ENCODE measurements around the gene GPR83. TPM values are rescaled to one million over a fixed set of nuclear protein-coding genes. Genes with fewer than 3 reads are reported as not detected.
"Not testable (repeated sequence)": the region's sequence is repeated elsewhere in the genome, so short reads cannot be mapped to it uniquely, and the experiment has no call there.

The GPR83 gene
- polyA plus RNA-seq, 4 donors, result 0.13 TPM; not detected in 2

DNA sequence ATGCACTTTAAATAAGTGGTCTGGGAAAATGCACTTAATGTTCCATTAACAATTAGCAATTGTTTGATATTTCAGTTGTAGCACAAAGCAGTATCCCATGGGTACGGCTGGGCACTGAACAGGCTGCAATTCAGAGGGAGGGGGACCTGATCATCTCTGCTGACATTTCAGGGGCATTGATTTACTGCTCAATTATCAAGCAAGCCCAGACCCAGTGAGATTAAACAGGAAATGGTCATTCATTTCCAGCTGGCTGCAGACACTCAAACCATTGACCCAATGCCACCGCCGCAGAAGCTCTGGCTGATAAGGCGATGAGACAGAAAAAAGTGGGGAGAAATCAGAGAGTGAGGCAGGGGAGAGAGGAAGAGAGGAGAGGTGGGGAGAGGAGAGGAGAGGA is 1.2 kb downstream of the GPR83 start:
- peaks cover 0 to 5% (median 0%) of the 10 kb centered on the region in 3 donors for H3K4me1 ChIP-seq (ENCODE audit: control insufficient read depth in 3 of 3, insufficient read depth in 2 of 3, low read depth in 1 of 3, low read length in 2 of 3)
- H3K27me3 ChIP-seq (ENCODE audit: control insufficient read depth in 3 of 3, insufficient read depth in 3 of 3, low read length in 3 of 3), result peaks cover 0 to 44% (median 25%) of the 10 kb centered on the region in 3 donors
- FAIRE-seq, result no peak
- 27 to 63% (median 44%) methylated on average over 4 of the region's 4 CpGs for WGBS, 3 donors
- no peak overlapping the region for H3K27ac ChIP-seq (ENCODE audit: low read depth in 1 of 3, low read length in 2 of 3)
- no peaks in the 10 kb centered on the region for H3K9me3 ChIP-seq (ENCODE audit: control insufficient read depth in 2 of 2, insufficient read depth in 1 of 2, low read depth in 1 of 2, low read length in 1 of 2)
- H3K36me3 ChIP-seq (ENCODE audit: control insufficient read depth in 3 of 3, insufficient read depth in 2 of 3, low read depth in 1 of 3, low read length in 3 of 3), result no peaks in the 10 kb centered on the region
- DNase-seq, result no peak
- no peak overlapping the region for H3K4me3 ChIP-seq (ENCODE audit: low read depth in 1 of 3, low read length in 3 of 3)

DNA sequence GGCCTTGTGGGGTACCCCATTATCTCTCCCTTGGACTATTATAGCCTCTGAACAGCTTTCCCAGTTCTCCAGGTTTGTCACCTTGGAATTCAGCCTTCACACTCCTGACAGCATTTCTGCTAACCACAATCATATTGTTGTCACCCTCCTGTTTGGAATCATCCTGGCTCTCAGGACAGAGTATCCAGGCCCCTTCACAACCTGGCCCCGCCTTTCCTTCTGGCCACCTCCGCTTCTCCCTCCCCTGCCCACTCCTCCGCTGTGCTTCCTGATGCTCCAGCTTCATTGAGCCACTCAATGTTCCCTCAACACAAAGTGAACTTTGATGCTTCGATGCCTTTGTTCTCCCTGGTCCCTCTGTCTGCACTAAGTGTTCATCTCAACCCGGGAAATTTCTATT is 3.1 kb downstream of the GPR83 start:
- Histone ChIP-seq H3K4me3 (ENCODE audit: low read depth in 1 of 3, low read length in 3 of 3) (no peak overlapping the region), H3K9me3 (ENCODE audit: control insufficient read depth in 2 of 2, insufficient read depth in 1 of 2, low read depth in 1 of 2, low read length in 1 of 2) (no peaks in the 10 kb centered on the region), H3K4me1 (ENCODE audit: control insufficient read depth in 3 of 3, insufficient read depth in 2 of 3, low read depth in 1 of 3, low read length in 2 of 3) (peaks cover 0 to 5% (median 0%) of the 10 kb centered on the region in 3 donors), H3K27ac (ENCODE audit: low read depth in 1 of 3, low read length in 2 of 3) (no peak overlapping the region), H3K36me3 (ENCODE audit: control insufficient read depth in 3 of 3, insufficient read depth in 2 of 3, low read depth in 1 of 3, low read length in 3 of 3) (no peaks in the 10 kb centered on the region), H3K27me3 (ENCODE audit: control insufficient read depth in 3 of 3, insufficient read depth in 3 of 3, low read length in 3 of 3) (peaks cover 0 to 44% (median 25%) of the 10 kb centered on the region in 3 donors)
- FAIRE-seq (no peak), DNase-seq (no peak)
- 72 to 80% (median 74%) methylated on average over 5 of the region's 5 CpGs for WGBS, 3 donors

DNA sequence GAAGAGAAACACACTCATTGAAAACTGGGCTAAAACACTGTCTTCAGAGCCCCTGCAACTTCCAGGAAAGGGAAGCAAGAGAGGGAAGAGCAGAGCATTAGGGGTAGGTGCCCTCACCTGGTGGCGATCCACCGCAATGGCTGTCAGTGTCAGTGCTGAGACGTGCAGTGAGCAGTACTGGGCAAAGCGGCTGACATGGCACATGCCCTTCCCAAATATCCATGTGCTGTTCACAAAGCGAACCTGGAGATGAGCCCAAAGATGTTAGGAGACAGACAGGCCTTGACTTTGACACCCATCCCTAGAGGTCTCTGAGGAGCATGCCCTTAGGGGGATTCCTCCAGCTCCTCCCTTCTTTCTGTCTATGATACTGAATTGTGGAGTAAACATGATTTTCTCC is 4.9 kb downstream of the GPR83 start:
- Histone ChIP-seq H3K4me3 (ENCODE audit: low read depth in 1 of 3, low read length in 3 of 3) (no peak overlapping the region), H3K9me3 (ENCODE audit: control insufficient read depth in 2 of 2, insufficient read depth in 1 of 2, low read depth in 1 of 2, low read length in 1 of 2) (no peaks in the 10 kb centered on the region), H3K27ac (ENCODE audit: low read depth in 1 of 3, low read length in 2 of 3) (no peak overlapping the region), H3K36me3 (ENCODE audit: control insufficient read depth in 3 of 3, insufficient read depth in 2 of 3, low read depth in 1 of 3, low read length in 3 of 3) (no peaks in the 10 kb centered on the region), H3K27me3 (ENCODE audit: control insufficient read depth in 3 of 3, insufficient read depth in 3 of 3, low read length in 3 of 3) (peaks cover 0 to 30% (median 19%) of the 10 kb centered on the region in 3 donors), H3K4me1 (ENCODE audit: control insufficient read depth in 3 of 3, insufficient read depth in 2 of 3, low read depth in 1 of 3, low read length in 2 of 3) (peaks cover 0 to 5% (median 0%) of the 10 kb centered on the region in 3 donors)
- DNase-seq (no peak), FAIRE-seq (no peak)
- WGBS, 3 donors, result 92 to 95% (median 92%) methylated on average over 5 of the region's 5 CpGs

DNA sequence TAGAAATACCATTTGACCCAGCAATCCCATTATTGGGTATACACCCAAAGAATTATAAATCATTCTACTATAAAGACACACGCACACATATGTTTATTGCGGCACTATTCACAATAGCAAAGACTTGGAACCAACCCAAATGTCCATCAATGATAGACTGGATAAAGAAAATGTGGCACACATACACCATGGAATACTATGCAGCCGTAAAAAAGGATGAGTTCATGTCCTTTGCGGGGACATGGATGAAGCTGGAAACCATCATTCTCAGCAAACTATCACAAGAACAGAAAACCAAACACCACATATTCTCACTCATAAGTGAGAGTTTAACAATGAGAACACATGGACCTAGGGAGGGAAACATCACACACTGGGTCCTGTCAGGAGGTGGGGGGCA is 9.3 kb downstream of the GPR83 start:
- FAIRE-seq, result not testable (repeated sequence)
- WGBS, 3 donors, result 83 to 98% (median 95%) methylated on average over 3 to 4 of the region's 4 CpGs

DNA sequence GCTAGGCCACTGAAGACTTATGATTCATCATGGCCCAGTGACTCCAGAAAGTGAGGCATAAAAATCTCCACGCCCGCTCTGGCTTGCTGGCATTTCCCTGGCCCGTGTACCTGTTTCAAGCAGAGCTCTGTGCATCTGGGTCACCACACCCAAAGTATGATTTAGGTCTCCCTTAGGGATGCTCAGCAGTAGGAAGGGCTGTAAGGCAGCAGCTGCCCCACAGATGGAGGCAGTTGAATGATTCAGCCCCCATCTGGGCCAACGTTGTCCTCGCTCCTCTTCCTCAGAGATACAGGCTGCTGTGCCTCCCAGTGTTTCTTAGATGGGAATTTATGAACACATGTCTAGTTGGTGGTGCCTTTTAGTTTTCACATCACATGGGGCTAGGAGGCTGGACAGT is 21.6 kb downstream of the GPR83 start:
- Histone ChIP-seq H3K27me3 (ENCODE audit: control insufficient read depth in 3 of 3, insufficient read depth in 3 of 3, low read length in 3 of 3) (no peaks in the 10 kb centered on the region), H3K4me1 (ENCODE audit: control insufficient read depth in 3 of 3, insufficient read depth in 2 of 3, low read depth in 1 of 3, low read length in 2 of 3) (no peaks in the 10 kb centered on the region), H3K36me3 (ENCODE audit: control insufficient read depth in 3 of 3, insufficient read depth in 2 of 3, low read depth in 1 of 3, low read length in 3 of 3) (no peaks in the 10 kb centered on the region), H3K9me3 (ENCODE audit: control insufficient read depth in 2 of 2, insufficient read depth in 1 of 2, low read depth in 1 of 2, low read length in 1 of 2) (no peaks in the 10 kb centered on the region), H3K4me3 (ENCODE audit: low read depth in 1 of 3, low read length in 3 of 3) (no peak overlapping the region), H3K27ac (ENCODE audit: low read depth in 1 of 3, low read length in 2 of 3) (no peak overlapping the region)
- WGBS, 3 donors, result 77 to 87% (median 81%) methylated on average over 5 of the region's 5 CpGs
- FAIRE-seq, result no peak
- DNase-seq, result no peak

More for the DNA sequence above, 9.3 kb downstream of the GPR83 start:
- DNase-seq; H3K27me3 ChIP-seq (ENCODE audit: control insufficient read depth in 3 of 3, insufficient read depth in 3 of 3, low read length in 3 of 3); H3K9me3 ChIP-seq (ENCODE audit: control insufficient read depth in 2 of 2, insufficient read depth in 1 of 2, low read depth in 1 of 2, low read length in 1 of 2); H3K4me3 ChIP-seq (ENCODE audit: low read depth in 1 of 3, low read length in 3 of 3); H3K27ac ChIP-seq (ENCODE audit: low read depth in 1 of 3, low read length in 2 of 3); H3K36me3 ChIP-seq (ENCODE audit: control insufficient read depth in 3 of 3, insufficient read depth in 2 of 3, low read depth in 1 of 3, low read length in 3 of 3); H3K4me1 ChIP-seq (ENCODE audit: control insufficient read depth in 3 of 3, insufficient read depth in 2 of 3, low read depth in 1 of 3, low read length in 2 of 3): not testable (repeated sequence)

DNA sequence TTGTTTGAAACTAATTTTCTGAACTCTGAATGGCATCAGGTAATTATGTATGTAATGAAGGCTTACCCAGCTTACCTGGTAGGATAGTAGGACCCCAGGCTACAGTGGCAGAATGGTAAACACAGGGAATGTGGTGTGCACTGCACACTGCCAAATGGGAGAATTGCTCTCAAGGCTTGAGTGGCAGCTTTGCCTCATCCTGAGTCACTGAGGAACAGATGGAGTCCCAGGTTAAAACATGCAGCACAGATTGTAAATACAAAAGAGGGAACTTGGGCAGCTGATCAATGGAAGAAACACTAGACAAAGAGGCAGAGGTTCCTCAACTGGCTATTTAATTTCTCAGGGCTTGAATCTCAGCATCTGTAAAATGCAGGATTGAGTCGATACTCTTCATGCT is 24.4 kb downstream of the GPR83 start:
- H3K4me3 ChIP-seq (ENCODE audit: low read depth in 1 of 3, low read length in 3 of 3), result no peak overlapping the region
- H3K27me3 ChIP-seq (ENCODE audit: control insufficient read depth in 3 of 3, insufficient read depth in 3 of 3, low read length in 3 of 3), result no peaks in the 10 kb centered on the region
- H3K4me1 ChIP-seq (ENCODE audit: control insufficient read depth in 3 of 3, insufficient read depth in 2 of 3, low read depth in 1 of 3, low read length in 2 of 3), result no peaks in the 10 kb centered on the region
- DNase-seq, result no peak
- no peaks in the 10 kb centered on the region for H3K9me3 ChIP-seq (ENCODE audit: control insufficient read depth in 2 of 2, insufficient read depth in 1 of 2, low read depth in 1 of 2, low read length in 1 of 2)
- no peak overlapping the region for H3K27ac ChIP-seq (ENCODE audit: low read depth in 1 of 3, low read length in 2 of 3)
- no peaks in the 10 kb centered on the region for H3K36me3 ChIP-seq (ENCODE audit: control insufficient read depth in 3 of 3, insufficient read depth in 2 of 3, low read depth in 1 of 3, low read length in 3 of 3)
- FAIRE-seq, result no peak
- 84 to 95% (median 86%) methylated on average over 1 of the region's 1 CpG for WGBS, 3 donors

DNA sequence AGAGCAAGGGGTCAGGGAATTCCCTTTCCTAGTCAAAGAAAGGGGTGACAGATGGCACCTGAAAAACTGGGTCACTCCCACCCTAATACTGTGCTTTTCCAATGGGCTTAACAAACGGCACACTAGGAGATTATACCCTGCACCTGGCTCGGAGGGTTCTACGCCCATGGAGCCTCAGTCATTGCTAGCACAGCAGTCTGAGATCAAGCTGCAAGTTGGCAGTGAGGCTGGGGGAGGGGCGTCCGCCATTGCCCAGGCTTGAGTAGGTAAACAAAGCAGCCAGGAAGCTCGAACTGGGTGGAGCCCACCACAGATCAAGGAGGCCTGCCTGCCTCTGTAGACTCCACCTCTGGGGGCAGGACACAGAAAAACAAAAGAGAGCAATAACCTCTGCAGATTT is 30.6 kb downstream of the GPR83 start:
- not testable (repeated sequence) for H3K4me1 ChIP-seq (ENCODE audit: control insufficient read depth in 3 of 3, insufficient read depth in 2 of 3, low read depth in 1 of 3, low read length in 2 of 3); H3K36me3 ChIP-seq (ENCODE audit: control insufficient read depth in 3 of 3, insufficient read depth in 2 of 3, low read depth in 1 of 3, low read length in 3 of 3); H3K4me3 ChIP-seq (ENCODE audit: low read depth in 1 of 3, low read length in 3 of 3); FAIRE-seq; H3K9me3 ChIP-seq (ENCODE audit: control insufficient read depth in 2 of 2, insufficient read depth in 1 of 2, low read depth in 1 of 2, low read length in 1 of 2); H3K27me3 ChIP-seq (ENCODE audit: control insufficient read depth in 3 of 3, insufficient read depth in 3 of 3, low read length in 3 of 3); DNase-seq; H3K27ac ChIP-seq (ENCODE audit: low read depth in 1 of 3, low read length in 2 of 3)
- 57 to 71% (median 58%) methylated on average over 6 of the region's 6 CpGs for WGBS, 3 donors

DNA sequence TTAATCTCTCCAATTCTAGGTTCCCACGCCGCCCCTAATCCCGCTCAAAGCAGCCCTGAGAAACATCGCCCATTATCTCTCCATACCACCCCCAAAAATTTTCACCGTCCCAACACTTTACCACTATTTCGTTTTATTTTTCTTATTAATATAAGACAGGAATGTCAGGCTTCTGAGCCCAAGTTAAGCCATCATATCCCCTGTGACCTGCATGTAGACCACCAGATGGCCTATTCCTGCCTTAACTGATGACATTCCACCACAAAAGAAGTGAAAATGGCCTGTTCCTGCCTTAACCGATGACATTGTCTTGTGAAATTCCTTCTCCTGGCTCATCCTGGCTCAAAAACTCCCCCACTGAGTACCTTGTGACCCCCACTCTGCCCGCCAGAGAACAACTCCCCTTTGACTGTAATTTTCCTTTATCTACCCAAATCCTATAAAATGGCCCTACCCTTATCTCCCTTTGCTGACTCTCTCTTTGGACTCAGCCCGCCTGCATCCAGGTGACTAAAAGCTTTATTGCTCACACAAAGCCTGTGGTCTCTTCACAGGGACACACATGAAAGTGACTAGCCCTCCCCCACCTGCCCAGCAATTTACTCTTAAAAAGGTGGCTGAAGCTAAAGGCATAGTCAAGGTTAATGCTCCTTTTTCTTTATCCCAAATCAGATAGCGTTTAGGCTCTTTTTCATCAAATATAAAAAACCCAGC is 50.2 kb downstream of the GPR83 start:
- H3K4me3 ChIP-seq (ENCODE audit: low read depth in 1 of 3, low read length in 3 of 3); H3K36me3 ChIP-seq (ENCODE audit: control insufficient read depth in 3 of 3, insufficient read depth in 2 of 3, low read depth in 1 of 3, low read length in 3 of 3); DNase-seq; H3K27me3 ChIP-seq (ENCODE audit: control insufficient read depth in 3 of 3, insufficient read depth in 3 of 3, low read length in 3 of 3); FAIRE-seq; H3K27ac ChIP-seq (ENCODE audit: low read depth in 1 of 3, low read length in 2 of 3); H3K4me1 ChIP-seq (ENCODE audit: control insufficient read depth in 3 of 3, insufficient read depth in 2 of 3, low read depth in 1 of 3, low read length in 2 of 3); H3K9me3 ChIP-seq (ENCODE audit: control insufficient read depth in 2 of 2, insufficient read depth in 1 of 2, low read depth in 1 of 2, low read length in 1 of 2): not testable (repeated sequence)
- 67 to 73% (median 73%) methylated on average over 7 to 10 of the region's 10 CpGs for WGBS, 3 donors

DNA sequence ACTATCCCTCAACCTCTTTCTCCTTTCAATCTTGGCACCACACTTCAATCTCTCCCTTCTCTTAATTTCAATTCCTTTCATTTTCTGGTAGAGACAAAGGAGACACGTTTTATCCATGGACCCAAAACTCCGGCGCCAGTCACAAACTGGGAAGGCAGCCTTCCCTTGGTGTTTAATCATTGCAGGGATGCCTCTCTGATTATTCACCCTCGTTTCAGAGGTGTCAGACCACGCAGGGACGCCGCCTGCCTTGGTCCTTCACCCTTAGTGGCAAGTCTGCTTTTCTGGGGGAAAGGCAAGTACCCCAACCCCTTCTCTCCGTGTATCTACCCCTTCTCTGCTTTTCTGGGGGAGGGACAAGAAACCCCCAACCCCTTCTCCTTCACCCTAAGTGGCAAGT is 54.9 kb downstream of the GPR83 start:
- not testable (repeated sequence) for H3K4me3 ChIP-seq (ENCODE audit: low read depth in 1 of 3, low read length in 3 of 3); H3K9me3 ChIP-seq (ENCODE audit: control insufficient read depth in 2 of 2, insufficient read depth in 1 of 2, low read depth in 1 of 2, low read length in 1 of 2); H3K27ac ChIP-seq (ENCODE audit: low read depth in 1 of 3, low read length in 2 of 3); H3K27me3 ChIP-seq (ENCODE audit: control insufficient read depth in 3 of 3, insufficient read depth in 3 of 3, low read length in 3 of 3); DNase-seq; H3K36me3 ChIP-seq (ENCODE audit: control insufficient read depth in 3 of 3, insufficient read depth in 2 of 3, low read depth in 1 of 3, low read length in 3 of 3); H3K4me1 ChIP-seq (ENCODE audit: control insufficient read depth in 3 of 3, insufficient read depth in 2 of 3, low read depth in 1 of 3, low read length in 2 of 3); FAIRE-seq
- 77 to 81% (median 80%) methylated on average over 7 to 8 of the region's 8 CpGs for WGBS, 3 donors

Data from small intestine (tissue), 7 donors.